ENCODE data around the gene LGR6.

LGR6 gene

GRCh38 chr1:202199040-202199889, 5.7 kb downstream of the LGR6 start:
- no peak for DNase-seq (ENCODE audit: low spot score)

GRCh38 chr1:202200112-202200548, 6.5 kb downstream of the LGR6 start:
- no peak for DNase-seq (ENCODE audit: low spot score)

- no peak for DNase-seq (ENCODE audit: low spot score)
These were observed 7.1 kb downstream of the LGR6 start for GRCh38 chr1:202200669-202201068.

- DNase-seq (ENCODE audit: low spot score): no peak
These were observed 7.7 kb downstream of the LGR6 start for GRCh38 chr1:202201266-202201665.

GRCh38 chr1:202201971-202202370, 8.4 kb downstream of the LGR6 start:
- DNase-seq (ENCODE audit: low spot score): no peak

GRCh38 chr1:202202500-202203168, 9.0 kb downstream of the LGR6 start:
- no peak for DNase-seq (ENCODE audit: low spot score)

- DNase-seq (ENCODE audit: low spot score): no peak
These were observed 9.8 kb downstream of the LGR6 start for GRCh38 chr1:202203238-202204039.

- no peak for DNase-seq (ENCODE audit: low spot score)
These were observed 10.5 kb downstream of the LGR6 start for GRCh38 chr1:202204065-202204464.

- DNase-seq (ENCODE audit: low spot score): no peak
These were observed 12.1 kb downstream of the LGR6 start for GRCh38 chr1:202205523-202206190.

GRCh38 chr1:202207292-202207691, 13.7 kb downstream of the LGR6 start:
- no peak for DNase-seq (ENCODE audit: low spot score)

- DNase-seq (ENCODE audit: low spot score): no peak
These were observed 14.8 kb downstream of the LGR6 start for GRCh38 chr1:202208351-202208857.

GRCh38 chr1:202210385-202210784, 16.8 kb downstream of the LGR6 start:
- DNase-seq (ENCODE audit: low spot score): no peak

- DNase-seq (ENCODE audit: low spot score): no peak
These were observed 17.4 kb downstream of the LGR6 start for GRCh38 chr1:202210969-202211368.

GRCh38 chr1:202212787-202213186, 19.2 kb downstream of the LGR6 start:
- DNase-seq (ENCODE audit: low spot score): no peak

- no peak for DNase-seq (ENCODE audit: low spot score)
These were observed 19.9 kb downstream of the LGR6 start for GRCh38 chr1:202213361-202214088.

GRCh38 chr1:202214089-202214843, 20.7 kb downstream of the LGR6 start:
- no peak for DNase-seq (ENCODE audit: low spot score)

GRCh38 chr1:202215472-202216130, 22.0 kb downstream of the LGR6 start:
- no peak for DNase-seq (ENCODE audit: low spot score)

- DNase-seq (ENCODE audit: low spot score): no peak
These were observed 23.1 kb downstream of the LGR6 start for GRCh38 chr1:202216691-202217090.

GRCh38 chr1:202217516-202217915, 23.9 kb downstream of the LGR6 start:
- no peak for DNase-seq (ENCODE audit: low spot score)

- no peak for DNase-seq (ENCODE audit: low spot score)
These were observed 24.4 kb downstream of the LGR6 start for GRCh38 chr1:202217951-202218350.

Data from hematopoietic multipotent progenitor cell treated with erythropoietin and hydrocortisone succinate and interleukin-3 and kit ligand, for 17 days (in vitro differentiated cells).